ENCODE data around the gene RAB30.
A peak's percentile ranks its signal among the peaks of the same experiment; 100 is the strongest.

RAB30 gene, protein sequence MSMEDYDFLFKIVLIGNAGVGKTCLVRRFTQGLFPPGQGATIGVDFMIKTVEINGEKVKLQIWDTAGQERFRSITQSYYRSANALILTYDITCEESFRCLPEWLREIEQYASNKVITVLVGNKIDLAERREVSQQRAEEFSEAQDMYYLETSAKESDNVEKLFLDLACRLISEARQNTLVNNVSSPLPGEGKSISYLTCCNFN

DNA sequence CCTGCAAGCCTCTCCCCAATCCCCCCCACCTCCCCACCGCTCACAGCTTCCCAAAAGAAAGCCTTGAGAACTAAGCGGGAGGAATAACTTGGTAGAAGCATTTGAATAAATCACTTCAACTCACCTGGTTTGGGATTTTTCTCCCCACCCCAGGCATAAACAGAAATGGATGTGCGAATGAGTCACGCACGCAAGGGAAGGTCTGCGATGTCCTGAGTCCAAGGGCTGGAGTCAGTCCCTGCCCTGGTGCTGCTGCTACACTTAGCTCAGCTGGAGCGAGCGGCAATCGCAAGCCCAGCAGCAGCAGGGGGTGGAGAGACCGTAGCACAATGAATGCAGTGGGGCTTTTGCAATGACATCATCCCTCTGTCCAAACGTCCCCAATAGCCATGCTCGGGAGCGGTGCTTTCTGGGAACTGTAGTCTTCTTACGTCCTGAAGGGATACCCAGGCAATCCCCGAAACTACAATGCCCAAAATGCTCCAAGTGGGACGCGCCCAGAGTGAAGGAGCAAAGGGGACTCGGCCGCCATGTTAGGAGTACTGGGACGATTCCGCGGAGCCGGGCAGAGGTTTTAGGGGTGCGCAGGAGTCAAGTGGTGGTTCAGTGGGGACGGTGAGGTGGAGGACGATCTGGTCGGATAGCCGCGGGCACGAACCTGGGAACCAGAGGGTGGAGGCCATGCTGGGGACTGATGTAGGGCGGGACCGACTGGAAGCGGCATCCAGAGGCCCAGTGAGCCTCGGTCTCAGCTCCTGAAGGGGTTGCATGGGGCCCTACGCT lies at the start of gene RAB30:
Gene RAB30 (minus strand): TSS at position 331 of the 783 bp plus-strand sequence. CDS start 74,581 bp downstream, outside the sequence.
- H3K27me3 ChIP-seq (ENCODE audit: insufficient read depth, poor library complexity, severe bottlenecking) = no peaks in the 10 kb centered on the region
- H3K4me1 ChIP-seq (ENCODE audit: insufficient read depth, poor library complexity, severe bottlenecking) = peaks cover 15% of the 10 kb centered on the region
- H3K4me3 ChIP-seq (ENCODE audit: severe bottlenecking) = peak within 1 kb of the TSS; percentile 58
- no peaks in the 10 kb centered on the region for H3K9me3 ChIP-seq (ENCODE audit: severe bottlenecking)
- peak; percentile 92 for ATAC-seq (ENCODE audit: low read depth)
- peak; percentile 98 for DNase-seq (ENCODE audit: low spot score)
- H3K27ac ChIP-seq (ENCODE audit: poor library complexity, severe bottlenecking) = peak within 1 kb of the TSS; percentile 59
- TF ChIP-seq, protein P1, sequence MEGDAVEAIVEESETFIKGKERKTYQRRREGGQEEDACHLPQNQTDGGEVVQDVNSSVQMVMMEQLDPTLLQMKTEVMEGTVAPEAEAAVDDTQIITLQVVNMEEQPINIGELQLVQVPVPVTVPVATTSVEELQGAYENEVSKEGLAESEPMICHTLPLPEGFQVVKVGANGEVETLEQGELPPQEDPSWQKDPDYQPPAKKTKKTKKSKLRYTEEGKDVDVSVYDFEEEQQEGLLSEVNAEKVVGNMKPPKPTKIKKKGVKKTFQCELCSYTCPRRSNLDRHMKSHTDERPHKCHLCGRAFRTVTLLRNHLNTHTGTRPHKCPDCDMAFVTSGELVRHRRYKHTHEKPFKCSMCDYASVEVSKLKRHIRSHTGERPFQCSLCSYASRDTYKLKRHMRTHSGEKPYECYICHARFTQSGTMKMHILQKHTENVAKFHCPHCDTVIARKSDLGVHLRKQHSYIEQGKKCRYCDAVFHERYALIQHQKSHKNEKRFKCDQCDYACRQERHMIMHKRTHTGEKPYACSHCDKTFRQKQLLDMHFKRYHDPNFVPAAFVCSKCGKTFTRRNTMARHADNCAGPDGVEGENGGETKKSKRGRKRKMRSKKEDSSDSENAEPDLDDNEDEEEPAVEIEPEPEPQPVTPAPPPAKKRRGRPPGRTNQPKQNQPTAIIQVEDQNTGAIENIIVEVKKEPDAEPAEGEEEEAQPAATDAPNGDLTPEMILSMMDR (IDR thresholded peaks at IDR 0.05; ENCODE audit: poor library complexity, severe bottlenecking) = no peak
- H3K36me3 ChIP-seq (ENCODE audit: low read depth) = peaks cover 31% of the 10 kb centered on the region

DNA sequence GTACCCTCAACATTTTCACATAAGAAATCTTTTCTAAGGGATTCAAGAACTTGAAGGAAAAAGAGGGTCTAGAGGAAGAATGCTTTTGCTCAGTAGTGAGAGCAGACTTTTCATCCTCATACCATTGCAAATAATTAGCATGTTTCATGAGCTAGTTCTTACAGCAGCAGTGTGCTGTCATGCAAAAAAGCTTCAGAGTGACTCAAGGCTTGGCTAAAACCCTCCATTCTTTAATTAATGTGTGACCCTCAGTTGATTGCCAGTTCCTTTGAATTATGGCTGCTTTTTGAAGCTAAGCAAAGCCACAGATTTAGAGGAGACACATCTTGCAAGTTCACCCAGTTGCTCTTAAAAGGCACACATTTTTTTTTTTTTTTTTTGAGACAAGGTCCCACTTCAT lies 48.6 kb upstream of the RAB30 start:
- TF ChIP-seq, protein P1 (IDR thresholded peaks at IDR 0.05; ENCODE audit: poor library complexity, severe bottlenecking) = no peak
- H3K27me3 ChIP-seq (ENCODE audit: insufficient read depth, poor library complexity, severe bottlenecking) = no peaks in the 10 kb centered on the region
- H3K36me3 ChIP-seq (ENCODE audit: low read depth) = no peaks in the 10 kb centered on the region
- no peaks in the 10 kb centered on the region for H3K4me1 ChIP-seq (ENCODE audit: insufficient read depth, poor library complexity, severe bottlenecking)
- H3K27ac ChIP-seq (ENCODE audit: poor library complexity, severe bottlenecking) = no peak overlapping the region
- DNase-seq (ENCODE audit: low spot score) = no peak
- no peaks in the 10 kb centered on the region for H3K9me3 ChIP-seq (ENCODE audit: severe bottlenecking)
- ATAC-seq (ENCODE audit: low read depth) = no peak
- H3K4me3 ChIP-seq (ENCODE audit: severe bottlenecking) = no peak overlapping the region

DNA sequence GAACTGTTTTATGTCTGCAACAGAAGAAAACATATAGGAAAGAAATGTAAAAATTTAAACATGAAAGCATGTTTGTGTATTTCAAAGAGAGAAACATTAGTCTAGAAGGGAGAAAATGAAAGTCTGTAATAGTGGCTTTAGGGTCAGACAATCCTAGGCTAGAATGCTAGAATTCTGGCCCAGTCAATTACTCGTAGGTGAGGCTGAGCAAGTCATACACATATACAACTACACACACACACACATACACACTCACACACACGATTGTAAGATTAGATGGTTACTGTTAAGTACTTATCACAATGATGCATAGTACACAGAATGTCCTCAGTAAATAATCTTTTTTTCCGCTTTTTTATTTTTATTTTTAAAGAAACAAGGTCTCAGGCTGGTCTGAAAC lies 47.5 kb upstream of the RAB30 start:
- H3K4me1 ChIP-seq (ENCODE audit: insufficient read depth, poor library complexity, severe bottlenecking) = no peaks in the 10 kb centered on the region
- H3K27ac ChIP-seq (ENCODE audit: poor library complexity, severe bottlenecking) = no peak overlapping the region
- no peaks in the 10 kb centered on the region for H3K9me3 ChIP-seq (ENCODE audit: severe bottlenecking)
- no peak for DNase-seq (ENCODE audit: low spot score)
- no peak overlapping the region for H3K4me3 ChIP-seq (ENCODE audit: severe bottlenecking)
- no peaks in the 10 kb centered on the region for H3K36me3 ChIP-seq (ENCODE audit: low read depth)
- no peaks in the 10 kb centered on the region for H3K27me3 ChIP-seq (ENCODE audit: insufficient read depth, poor library complexity, severe bottlenecking)
- ATAC-seq (ENCODE audit: low read depth) = no peak
- TF ChIP-seq, protein P1 (IDR thresholded peaks at IDR 0.05; ENCODE audit: poor library complexity, severe bottlenecking) = no peak

DNA sequence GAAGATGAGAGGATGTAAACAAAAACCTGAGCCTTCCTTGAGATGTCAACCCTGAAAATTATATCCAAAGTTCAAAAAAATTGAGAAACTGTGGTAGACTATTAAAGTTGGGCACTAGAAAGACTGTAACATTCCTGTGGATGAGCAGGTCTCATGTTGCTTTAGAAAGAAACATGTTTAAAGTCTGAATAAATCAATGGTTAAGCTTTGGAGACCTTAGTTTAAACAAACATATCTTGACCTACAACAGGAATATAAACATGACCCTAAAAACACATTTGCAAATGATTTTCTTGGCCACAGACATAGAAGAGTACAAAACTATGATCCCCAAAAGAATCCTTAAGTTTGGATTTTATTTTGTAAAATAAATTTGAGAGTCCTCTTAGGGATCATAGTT lies 47.1 kb upstream of the RAB30 start:
- no peaks in the 10 kb centered on the region for H3K36me3 ChIP-seq (ENCODE audit: low read depth)
- H3K4me1 ChIP-seq (ENCODE audit: insufficient read depth, poor library complexity, severe bottlenecking) = no peaks in the 10 kb centered on the region
- no peak for ATAC-seq (ENCODE audit: low read depth)
- H3K4me3 ChIP-seq (ENCODE audit: severe bottlenecking) = no peak overlapping the region
- TF ChIP-seq, protein P1 (IDR thresholded peaks at IDR 0.05; ENCODE audit: poor library complexity, severe bottlenecking) = no peak
- H3K27me3 ChIP-seq (ENCODE audit: insufficient read depth, poor library complexity, severe bottlenecking) = no peaks in the 10 kb centered on the region
- H3K27ac ChIP-seq (ENCODE audit: poor library complexity, severe bottlenecking) = no peak overlapping the region
- no peak for DNase-seq (ENCODE audit: low spot score)
- H3K9me3 ChIP-seq (ENCODE audit: severe bottlenecking) = no peaks in the 10 kb centered on the region
